Measurements from ENCODE around the gene SERPINA3.

Gene SERPINA3

GRCh38 chr14:94584591-94585280 is 27.5 kb upstream of the SERPINA3 start:
- Histone ChIP-seq H3K36me3 (ENCODE audit: control insufficient read depth in 2 of 2, insufficient read depth in 2 of 2, low read length in 2 of 2) (no peaks in the 10 kb centered on the region), H3K27me3 (ENCODE audit: control insufficient read depth in 2 of 2, insufficient read depth in 2 of 2, low read length in 2 of 2) (no peaks in the 10 kb centered on the region), H3K9me3 (ENCODE audit: control insufficient read depth in 2 of 2, low read length in 2 of 2) (no peaks in the 10 kb centered on the region), H3K9ac (ENCODE audit: low read depth in 1 of 2, low read length in 2 of 2) (no peak overlapping the region), H3K27ac (ENCODE audit: low read depth in 2 of 2, low read length in 2 of 2) (no peak overlapping the region), H3K4me3 (ENCODE audit: low read length in 2 of 2) (no peak overlapping the region), H3K4me1 (ENCODE audit: control insufficient read depth in 2 of 2, insufficient read depth in 2 of 2, low read length in 2 of 2) (no peaks in the 10 kb centered on the region)

- Histone ChIP-seq H3K27ac (ENCODE audit: low read depth in 2 of 2, low read length in 2 of 2) (no peak overlapping the region), H3K4me3 (ENCODE audit: low read length in 2 of 2) (no peak overlapping the region), H3K9ac (ENCODE audit: low read depth in 1 of 2, low read length in 2 of 2) (no peak overlapping the region), H3K9me3 (ENCODE audit: control insufficient read depth in 2 of 2, low read length in 2 of 2) (no peaks in the 10 kb centered on the region), H3K4me1 (ENCODE audit: control insufficient read depth in 2 of 2, insufficient read depth in 2 of 2, low read length in 2 of 2) (no peaks in the 10 kb centered on the region), H3K36me3 (ENCODE audit: control insufficient read depth in 2 of 2, insufficient read depth in 2 of 2, low read length in 2 of 2) (no peaks in the 10 kb centered on the region), H3K27me3 (ENCODE audit: control insufficient read depth in 2 of 2, insufficient read depth in 2 of 2, low read length in 2 of 2) (no peaks in the 10 kb centered on the region)
These were observed 25.6 kb upstream of the SERPINA3 start for GRCh38 chr14:94586635-94587034.

GRCh38 chr14:94588311-94588710 is 23.9 kb upstream of the SERPINA3 start:
- Histone ChIP-seq H3K9ac (ENCODE audit: low read depth in 1 of 2, low read length in 2 of 2) (no peak overlapping the region), H3K9me3 (ENCODE audit: control insufficient read depth in 2 of 2, low read length in 2 of 2) (no peaks in the 10 kb centered on the region), H3K4me3 (ENCODE audit: low read length in 2 of 2) (no peak overlapping the region), H3K36me3 (ENCODE audit: control insufficient read depth in 2 of 2, insufficient read depth in 2 of 2, low read length in 2 of 2) (no peaks in the 10 kb centered on the region), H3K27me3 (ENCODE audit: control insufficient read depth in 2 of 2, insufficient read depth in 2 of 2, low read length in 2 of 2) (no peaks in the 10 kb centered on the region), H3K27ac (ENCODE audit: low read depth in 2 of 2, low read length in 2 of 2) (no peak overlapping the region), H3K4me1 (ENCODE audit: control insufficient read depth in 2 of 2, insufficient read depth in 2 of 2, low read length in 2 of 2) (no peaks in the 10 kb centered on the region)

- H3K9ac ChIP-seq (ENCODE audit: low read depth in 1 of 2, low read length in 2 of 2) = no peak overlapping the region
- no peak overlapping the region for H3K4me3 ChIP-seq (ENCODE audit: low read length in 2 of 2)
- H3K4me1 ChIP-seq (ENCODE audit: control insufficient read depth in 2 of 2, insufficient read depth in 2 of 2, low read length in 2 of 2) = no peaks in the 10 kb centered on the region
- H3K9me3 ChIP-seq (ENCODE audit: control insufficient read depth in 2 of 2, low read length in 2 of 2) = no peaks in the 10 kb centered on the region
- H3K27me3 ChIP-seq (ENCODE audit: control insufficient read depth in 2 of 2, insufficient read depth in 2 of 2, low read length in 2 of 2) = no peaks in the 10 kb centered on the region
- H3K27ac ChIP-seq (ENCODE audit: low read depth in 2 of 2, low read length in 2 of 2) = no peak overlapping the region
- no peaks in the 10 kb centered on the region for H3K36me3 ChIP-seq (ENCODE audit: control insufficient read depth in 2 of 2, insufficient read depth in 2 of 2, low read length in 2 of 2)
These were observed 21.1 kb upstream of the SERPINA3 start for GRCh38 chr14:94591073-94591472.

GRCh38 chr14:94591871-94592270 is 20.3 kb upstream of the SERPINA3 start:
- no peaks in the 10 kb centered on the region for H3K36me3 ChIP-seq (ENCODE audit: control insufficient read depth in 2 of 2, insufficient read depth in 2 of 2, low read length in 2 of 2)
- H3K9me3 ChIP-seq (ENCODE audit: control insufficient read depth in 2 of 2, low read length in 2 of 2) = no peaks in the 10 kb centered on the region
- no peaks in the 10 kb centered on the region for H3K4me1 ChIP-seq (ENCODE audit: control insufficient read depth in 2 of 2, insufficient read depth in 2 of 2, low read length in 2 of 2)
- no peak overlapping the region for H3K9ac ChIP-seq (ENCODE audit: low read depth in 1 of 2, low read length in 2 of 2)
- no peaks in the 10 kb centered on the region for H3K27me3 ChIP-seq (ENCODE audit: control insufficient read depth in 2 of 2, insufficient read depth in 2 of 2, low read length in 2 of 2)
- no peak overlapping the region for H3K27ac ChIP-seq (ENCODE audit: low read depth in 2 of 2, low read length in 2 of 2)
- H3K4me3 ChIP-seq (ENCODE audit: low read length in 2 of 2) = no peak overlapping the region

GRCh38 chr14:94592457-94592856 is 19.7 kb upstream of the SERPINA3 start:
- no peaks in the 10 kb centered on the region for H3K9me3 ChIP-seq (ENCODE audit: control insufficient read depth in 2 of 2, low read length in 2 of 2)
- no peak overlapping the region for H3K4me3 ChIP-seq (ENCODE audit: low read length in 2 of 2)
- H3K27ac ChIP-seq (ENCODE audit: low read depth in 2 of 2, low read length in 2 of 2) = no peak overlapping the region
- H3K4me1 ChIP-seq (ENCODE audit: control insufficient read depth in 2 of 2, insufficient read depth in 2 of 2, low read length in 2 of 2) = no peaks in the 10 kb centered on the region
- H3K27me3 ChIP-seq (ENCODE audit: control insufficient read depth in 2 of 2, insufficient read depth in 2 of 2, low read length in 2 of 2) = no peaks in the 10 kb centered on the region
- no peaks in the 10 kb centered on the region for H3K36me3 ChIP-seq (ENCODE audit: control insufficient read depth in 2 of 2, insufficient read depth in 2 of 2, low read length in 2 of 2)
- no peak overlapping the region for H3K9ac ChIP-seq (ENCODE audit: low read depth in 1 of 2, low read length in 2 of 2)

- H3K27me3 ChIP-seq (ENCODE audit: control insufficient read depth in 2 of 2, insufficient read depth in 2 of 2, low read length in 2 of 2) = no peaks in the 10 kb centered on the region
- H3K36me3 ChIP-seq (ENCODE audit: control insufficient read depth in 2 of 2, insufficient read depth in 2 of 2, low read length in 2 of 2) = no peaks in the 10 kb centered on the region
- no peak overlapping the region for H3K4me3 ChIP-seq (ENCODE audit: low read length in 2 of 2)
- H3K27ac ChIP-seq (ENCODE audit: low read depth in 2 of 2, low read length in 2 of 2) = no peak overlapping the region
- no peaks in the 10 kb centered on the region for H3K9me3 ChIP-seq (ENCODE audit: control insufficient read depth in 2 of 2, low read length in 2 of 2)
- H3K4me1 ChIP-seq (ENCODE audit: control insufficient read depth in 2 of 2, insufficient read depth in 2 of 2, low read length in 2 of 2) = peaks cover 0 to under 1% of the 10 kb centered on the region in 2 donors
- no peak overlapping the region for H3K9ac ChIP-seq (ENCODE audit: low read depth in 1 of 2, low read length in 2 of 2)
These were observed 18.8 kb upstream of the SERPINA3 start for GRCh38 chr14:94593376-94593748.

GRCh38 chr14:94593749-94594431 is 18.3 kb upstream of the SERPINA3 start:
- Histone ChIP-seq H3K4me1 (ENCODE audit: control insufficient read depth in 2 of 2, insufficient read depth in 2 of 2, low read length in 2 of 2) (peaks cover 5% of the 10 kb centered on the region in 2 donors), H3K27me3 (ENCODE audit: control insufficient read depth in 2 of 2, insufficient read depth in 2 of 2, low read length in 2 of 2) (no peaks in the 10 kb centered on the region), H3K9ac (ENCODE audit: low read depth in 1 of 2, low read length in 2 of 2) (no peak overlapping the region), H3K4me3 (ENCODE audit: low read length in 2 of 2) (no peak overlapping the region), H3K9me3 (ENCODE audit: control insufficient read depth in 2 of 2, low read length in 2 of 2) (no peaks in the 10 kb centered on the region), H3K36me3 (ENCODE audit: control insufficient read depth in 2 of 2, insufficient read depth in 2 of 2, low read length in 2 of 2) (no peaks in the 10 kb centered on the region), H3K27ac (ENCODE audit: low read depth in 2 of 2, low read length in 2 of 2) (no peak overlapping the region)

GRCh38 chr14:94594441-94594840 is 17.8 kb upstream of the SERPINA3 start:
- Histone ChIP-seq H3K27me3 (ENCODE audit: control insufficient read depth in 2 of 2, insufficient read depth in 2 of 2, low read length in 2 of 2) (no peaks in the 10 kb centered on the region), H3K9me3 (ENCODE audit: control insufficient read depth in 2 of 2, low read length in 2 of 2) (no peaks in the 10 kb centered on the region), H3K4me1 (ENCODE audit: control insufficient read depth in 2 of 2, insufficient read depth in 2 of 2, low read length in 2 of 2) (peaks cover 8 to 9% of the 10 kb centered on the region in 2 donors), H3K36me3 (ENCODE audit: control insufficient read depth in 2 of 2, insufficient read depth in 2 of 2, low read length in 2 of 2) (no peaks in the 10 kb centered on the region), H3K4me3 (ENCODE audit: low read length in 2 of 2) (no peak overlapping the region), H3K27ac (ENCODE audit: low read depth in 2 of 2, low read length in 2 of 2) (no peak overlapping the region), H3K9ac (ENCODE audit: low read depth in 1 of 2, low read length in 2 of 2) (no peak overlapping the region)

- H3K9ac ChIP-seq (ENCODE audit: low read depth in 1 of 2, low read length in 2 of 2) = no peak overlapping the region
- no peaks in the 10 kb centered on the region for H3K9me3 ChIP-seq (ENCODE audit: control insufficient read depth in 2 of 2, low read length in 2 of 2)
- H3K4me3 ChIP-seq (ENCODE audit: low read length in 2 of 2) = no peak overlapping the region
- no peaks in the 10 kb centered on the region for H3K27me3 ChIP-seq (ENCODE audit: control insufficient read depth in 2 of 2, insufficient read depth in 2 of 2, low read length in 2 of 2)
- peaks cover 9 to 19% of the 10 kb centered on the region in 2 donors for H3K4me1 ChIP-seq (ENCODE audit: control insufficient read depth in 2 of 2, insufficient read depth in 2 of 2, low read length in 2 of 2)
- no peaks in the 10 kb centered on the region for H3K36me3 ChIP-seq (ENCODE audit: control insufficient read depth in 2 of 2, insufficient read depth in 2 of 2, low read length in 2 of 2)
- no peak overlapping the region for H3K27ac ChIP-seq (ENCODE audit: low read depth in 2 of 2, low read length in 2 of 2)
These were observed 16.3 kb upstream of the SERPINA3 start for GRCh38 chr14:94595912-94596311.

Data from mucosa of rectum (tissue), 2 donors.